HG03378 (cell line): ENCODE measurements around the gene NPHP3.

Source experiments
- ATAC-seq: cut with Tn5 transposase; IDR thresholded peaks from one replicate; pipeline ENCODE4 v1.9.1; 2021; ENCODE audit warnings: mild to moderate bottlenecking, moderate library complexity; ENCODE audit not compliant: unreplicated experiment

The NPHP3 gene

GRCh38 chr3:132694991-132695390 lies 27.2 kb downstream of the NPHP3 start:
- no peak for ATAC-seq

GRCh38 chr3:132690040-132690439 lies 32.2 kb downstream of the NPHP3 start:
- no peak for ATAC-seq

- no peak for ATAC-seq
These were observed 40.0 kb downstream of the NPHP3 start for GRCh38 chr3:132682201-132682600.

- no peak for ATAC-seq
These were observed 40.8 kb downstream of the NPHP3 start for GRCh38 chr3:132681421-132681820.

GRCh38 chr3:132679911-132680310 lies 42.3 kb downstream of the NPHP3 start:
- no peak for ATAC-seq

- ATAC-seq: no peak
These were observed 46.8 kb downstream of the NPHP3 start for GRCh38 chr3:132675408-132675807.

GRCh38 chr3:132669256-132669777 lies 52.9 kb downstream of the NPHP3 start:
- no peak for ATAC-seq

- no peak for ATAC-seq
These were observed 56.9 kb downstream of the NPHP3 start for GRCh38 chr3:132665230-132665745.

GRCh38 chr3:132662212-132662611 lies 60.0 kb downstream of the NPHP3 start:
- no peak for ATAC-seq

- ATAC-seq: no peak
These were observed 61.1 kb downstream of the NPHP3 start for GRCh38 chr3:132661101-132661500.

GRCh38 chr3:132660811-132661070 lies 61.5 kb downstream of the NPHP3 start:
- no peak for ATAC-seq

GRCh38 chr3:132660052-132660810 lies 62.0 kb downstream of the NPHP3 start, which contains the start of gene UBA5:
Gene UBA5 (plus strand): TSS chr3:132660329. CDS start chr3:132660538, 209 bp downstream.
- peak; percentile 51 for ATAC-seq

- peak; percentile 67 for ATAC-seq
These were observed 62.7 kb downstream of the NPHP3 start, which contains the start of gene ACAD11 for GRCh38 chr3:132659365-132660051. Gene ACAD11 (minus strand): TSS chr3:132659809. CDS start chr3:132659751, 58 bp downstream.

- ATAC-seq: no peak
These were observed 63.2 kb downstream of the NPHP3 start for GRCh38 chr3:132659000-132659364.

- no peak for ATAC-seq
These were observed 64.1 kb downstream of the NPHP3 start for GRCh38 chr3:132657869-132658747.

GRCh38 chr3:132655471-132655870 lies 66.7 kb downstream of the NPHP3 start:
- no peak for ATAC-seq

GRCh38 chr3:132654721-132655120 lies 67.5 kb downstream of the NPHP3 start:
- no peak for ATAC-seq

- ATAC-seq: no peak
These were observed 68.0 kb downstream of the NPHP3 start for GRCh38 chr3:132654190-132654589.

- ATAC-seq: no peak
These were observed 69.5 kb downstream of the NPHP3 start for GRCh38 chr3:132652640-132653270.

- ATAC-seq: no peak
These were observed 72.1 kb downstream of the NPHP3 start for GRCh38 chr3:132650153-132650552.

- ATAC-seq: no peak
These were observed 77.2 kb downstream of the NPHP3 start for GRCh38 chr3:132645058-132645457.
